SH-SY5Y (cell line): ENCODE measurements around the gene SLC4A7.

Source experiments
- GATA2 ChIP-seq: IDR thresholded peaks from 2 replicates; pipeline ENCODE4 v1.6.1; 2011; ENCODE audit warnings: mild to moderate bottlenecking, low read depth, low read length
- GATA3 ChIP-seq: IDR thresholded peaks from 2 replicates; pipeline ENCODE4 v1.6.1; 2011; ENCODE audit warnings: low read depth, mild to moderate bottlenecking, low read length, moderate library complexity

DNA sequence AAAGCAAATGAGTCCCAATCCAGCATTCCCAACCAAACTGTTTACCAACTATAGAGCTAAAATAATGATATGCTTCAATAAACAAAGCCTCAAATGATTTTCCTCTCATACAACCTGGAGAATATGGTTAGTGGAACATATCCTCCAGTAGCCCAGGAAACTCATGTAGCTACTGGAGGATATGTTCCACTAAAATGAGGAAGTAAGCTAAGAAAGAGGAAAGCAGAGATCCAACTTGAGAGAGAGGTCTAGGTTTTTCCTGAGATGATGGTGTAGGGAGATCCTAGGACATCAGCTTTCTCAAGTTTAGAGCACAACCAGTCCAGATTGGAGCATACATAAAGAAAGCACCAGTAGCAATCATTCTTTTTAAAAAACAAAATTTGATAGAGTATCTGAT lies 44.6 kb upstream of the SLC4A7 start:
- TF ChIP-seq GATA2 (no peak), GATA3 (no peak)
